CD14-positive monocyte (primary cell): ENCODE data around the gene FXR1. TPM values are rescaled to one million over a fixed set of nuclear protein-coding genes. Genes with fewer than 3 reads are reported as not detected.

Source experiments
- DNase-seq, 3 donors: peaks; one replicate each; pipeline ENCODE4 v3.0.0-alpha.2; 2011 to 2022
- H2AFZ ChIP-seq: 2 replicates; pipeline ENCODE4 v1.6.0; 2012; ENCODE audit warnings: mild to moderate bottlenecking, low read depth, low read length, inconsistent platforms; ENCODE audit not compliant: insufficient read depth, poor library complexity, severe bottlenecking
- H3K27ac ChIP-seq, 2 donors: 1 replicate in 1 of 2; 2 replicates in 1 of 2; pipeline ENCODE4 v1.5.1; 2012 to 2013; ENCODE audit warnings: low read length in 2 of 2, control low read depth in 1 of 2, inconsistent platforms in 1 of 2, low read depth in 1 of 2, mild to moderate bottlenecking in 1 of 2
- H3K27me3 ChIP-seq, 2 donors: one replicate each; pipeline versions ENCODE4 v1.6.0 to v1.6.1; 2011 to 2013; ENCODE audit warnings: low read length in 2 of 2; ENCODE audit not compliant: control insufficient read depth in 2 of 2, insufficient read depth in 2 of 2
- H3K36me3 ChIP-seq, 2 donors: replicated peaks in 1 of 2; 1 replicate in 1 of 2; 2 replicates in 1 of 2; pipeline versions ENCODE4 v1.5.1 to v1.6.1; 2012 to 2013; ENCODE audit warnings: low read length in 2 of 2, control low read depth in 1 of 2, inconsistent platforms in 1 of 2, mild to moderate bottlenecking in 1 of 2; ENCODE audit not compliant: insufficient read depth in 2 of 2, control insufficient read depth in 1 of 2
- H3K4me1 ChIP-seq, 2 donors: 1 replicate in 1 of 2; 2 replicates in 1 of 2; pipeline versions ENCODE4 v1.5.1 to v1.6.1; 2012 to 2013; ENCODE audit warnings: low read length in 2 of 2, control low read depth in 1 of 2, inconsistent platforms in 1 of 2, mild to moderate bottlenecking in 1 of 2, moderate library complexity in 1 of 2; ENCODE audit not compliant: insufficient read depth in 2 of 2, control insufficient read depth in 1 of 2
- H3K4me2 ChIP-seq: replicated peaks from 2 replicates; pipeline ENCODE3; 2012; ENCODE audit warnings: low read length, moderate library complexity, mild to moderate bottlenecking; ENCODE audit not compliant: poor library complexity, severe bottlenecking; ENCODE audit errors: extremely low read depth
- H3K4me3 ChIP-seq, 3 experiments: fragments of 200-600 bp in 1 of 3; sonication (generic) in 1 of 3; replicated peaks in 1 of 3; 1 replicate in 2 of 3; 2 replicates in 1 of 3; pipeline ENCODE4 v1.5.1; 2011 to 2013; ENCODE audit warnings: low read length in 3 of 3, mild to moderate bottlenecking in 3 of 3, control low read depth in 2 of 3, low read depth in 2 of 3, inconsistent platforms in 1 of 3, moderate library complexity in 1 of 3
- H3K79me2 ChIP-seq: 2 replicates; pipeline ENCODE4 v1.6.0; 2012; ENCODE audit warnings: mild to moderate bottlenecking, control low read depth, inconsistent platforms, low read length, moderate library complexity; ENCODE audit not compliant: insufficient read depth
- H3K9ac ChIP-seq: 2 replicates; pipeline ENCODE4 v1.6.0; 2017; ENCODE audit warnings: low read length, mild to moderate bottlenecking; ENCODE audit not compliant: insufficient read depth, poor library complexity, severe bottlenecking
- H3K9me3 ChIP-seq, 2 donors: replicated peaks in 1 of 2; 1 replicate in 1 of 2; 2 replicates in 1 of 2; pipeline versions ENCODE4 v1.5.1 to v1.6.1; 2012 to 2013; ENCODE audit warnings: low read length in 2 of 2, control low read depth in 1 of 2; ENCODE audit not compliant: control insufficient read depth in 1 of 2, insufficient read depth in 1 of 2
- H4K20me1 ChIP-seq: 2 replicates; pipeline ENCODE4 v1.6.0; 2012; ENCODE audit warnings: mild to moderate bottlenecking, low read length, control low read depth, moderate library complexity; ENCODE audit not compliant: insufficient read depth
- H3K27ac Mint-ChIP-seq, 7 donors: one replicate each; pipeline ENCODE4 v1.8.0; 2020; ENCODE audit warnings: mild to moderate bottlenecking in 7 of 7, mixed read lengths in 7 of 7, moderate library complexity in 6 of 7, inconsistent platforms in 2 of 7
- H3K27me3 Mint-ChIP-seq, 3 donors: one replicate each; pipeline ENCODE4 v1.8.0; 2021 to 2022; ENCODE audit warnings: low read depth in 3 of 3, mild to moderate bottlenecking in 3 of 3, mixed read lengths in 3 of 3, moderate library complexity in 3 of 3, inconsistent platforms in 1 of 3
- H3K36me3 Mint-ChIP-seq, 2 donors: one replicate each; pipeline ENCODE4 v1.8.0; 2020; ENCODE audit warnings: mixed read lengths in 2 of 2, inconsistent platforms in 1 of 2, mild to moderate bottlenecking in 1 of 2
- H3K4me1 Mint-ChIP-seq: one replicate; pipeline ENCODE4 v1.8.0; 2020; ENCODE audit warnings: mild to moderate bottlenecking, mixed read lengths
- H3K4me3 Mint-ChIP-seq, 2 donors: one replicate each; pipeline ENCODE4 v1.8.0; 2020; ENCODE audit warnings: mild to moderate bottlenecking in 2 of 2, mixed read lengths in 2 of 2, moderate library complexity in 1 of 2
- H3K9me3 Mint-ChIP-seq, 7 donors: one replicate each; pipeline ENCODE4 v1.8.0; 2020 to 2022; ENCODE audit warnings: mixed read lengths in 7 of 7, mild to moderate bottlenecking in 6 of 7, moderate library complexity in 6 of 7, inconsistent platforms in 2 of 7
- WGBS: methylation state at CpG from one replicate; pipeline ENCODE4 v1.1.5; 2013; ENCODE audit warnings: missing lambda C conversion rate; ENCODE audit not compliant: insufficient coverage; 5-methylcytosine and 5-hydroxymethylcytosine counted together
- intact Hi-C, 2 donors: fragments of 100-400 bp; cut with micrococcal nuclease; formaldehyde crosslinking; loops; one replicate each; pipeline versions ENCODE4 v1.15.0 to v1.15.1; 2023
- polyA plus RNA-seq, 3 donors: library from polyadenylated mRNA; depleted of rRNA in 1 of 3; unstranded in 2 of 3; stranded (reverse) in 1 of 3; fragments of 300-500 nt in 2 of 3; fragments of >200 nt in 1 of 3; fragmentation: Illumina TruSeq in 2 of 3; gene quantifications; 1 replicate in 2 of 3; 2 replicates in 1 of 3; pipeline ENCODE4 v1.2.3, GENCODE V29; 2012 to 2021
- TF ChIP-seq, protein P1 (sequence below): fragments of 200-600 bp; IDR thresholded peaks from one replicate; pipeline ENCODE4 v1.8.0; 2022; ENCODE audit warnings: antibody characterized with exemption, mild to moderate bottlenecking

Gene FXR1
- polyA plus RNA-seq, 3 donors = 22.4 to 58.6 (median 32.3) TPM

DNA sequence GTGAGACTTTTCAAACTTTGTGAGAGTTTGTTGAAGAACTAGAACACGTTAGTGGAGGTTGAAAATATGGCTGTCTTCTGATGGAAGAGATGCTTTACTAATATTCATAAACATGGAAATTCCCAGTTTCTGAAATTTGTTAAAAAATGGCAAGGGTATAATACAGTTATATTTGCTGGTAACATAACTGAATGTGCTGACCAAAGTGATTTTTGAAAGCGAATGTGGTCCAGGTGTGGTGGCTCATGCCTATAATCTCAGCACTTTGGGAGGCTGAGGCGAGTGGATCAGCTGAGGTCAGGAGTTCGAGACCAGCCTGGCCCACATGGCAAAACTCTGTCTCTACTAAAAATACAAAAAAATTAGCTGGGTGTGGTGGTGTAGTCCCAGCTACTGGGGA lies 18.1 kb downstream of the FXR1 start:
- Histone ChIP-seq H3K9ac (no peak overlapping the region), H3K36me3 (peaks cover 4 to 27% of the 10 kb centered on the region in 2 donors), H3K4me3 (no peak overlapping the region), H3K27ac (no peak overlapping the region), H3K9me3 (no peaks in the 10 kb centered on the region), H4K20me1 (peaks cover 98% of the 10 kb centered on the region), H3K4me1 (no peaks in the 10 kb centered on the region), H3K27me3 (no peaks in the 10 kb centered on the region), H3K4me2 (no peak overlapping the region), H3K79me2 (peaks cover 99% of the 10 kb centered on the region), H2AFZ (no peak overlapping the region)
- Mint-ChIP-seq H3K36me3 (peaks cover 16 to 22% of the 10 kb centered on the region in 2 donors), H3K9me3 (peaks cover 0 to 3% (median 0%) of the 10 kb centered on the region in 7 donors), H3K4me1 (peaks cover 7% of the 10 kb centered on the region), H3K4me3 (no peak overlapping the region), H3K27me3 (no peaks in the 10 kb centered on the region), H3K27ac (peak overlapping the region in 2 of 7 donors; percentile 2 to 6)
- TF ChIP-seq, protein P1, sequence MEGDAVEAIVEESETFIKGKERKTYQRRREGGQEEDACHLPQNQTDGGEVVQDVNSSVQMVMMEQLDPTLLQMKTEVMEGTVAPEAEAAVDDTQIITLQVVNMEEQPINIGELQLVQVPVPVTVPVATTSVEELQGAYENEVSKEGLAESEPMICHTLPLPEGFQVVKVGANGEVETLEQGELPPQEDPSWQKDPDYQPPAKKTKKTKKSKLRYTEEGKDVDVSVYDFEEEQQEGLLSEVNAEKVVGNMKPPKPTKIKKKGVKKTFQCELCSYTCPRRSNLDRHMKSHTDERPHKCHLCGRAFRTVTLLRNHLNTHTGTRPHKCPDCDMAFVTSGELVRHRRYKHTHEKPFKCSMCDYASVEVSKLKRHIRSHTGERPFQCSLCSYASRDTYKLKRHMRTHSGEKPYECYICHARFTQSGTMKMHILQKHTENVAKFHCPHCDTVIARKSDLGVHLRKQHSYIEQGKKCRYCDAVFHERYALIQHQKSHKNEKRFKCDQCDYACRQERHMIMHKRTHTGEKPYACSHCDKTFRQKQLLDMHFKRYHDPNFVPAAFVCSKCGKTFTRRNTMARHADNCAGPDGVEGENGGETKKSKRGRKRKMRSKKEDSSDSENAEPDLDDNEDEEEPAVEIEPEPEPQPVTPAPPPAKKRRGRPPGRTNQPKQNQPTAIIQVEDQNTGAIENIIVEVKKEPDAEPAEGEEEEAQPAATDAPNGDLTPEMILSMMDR = no peak
- no peak for DNase-seq
- 100% methylated on average over 1 of the region's 4 CpGs for WGBS
- intact Hi-C loops = no loop called here

DNA sequence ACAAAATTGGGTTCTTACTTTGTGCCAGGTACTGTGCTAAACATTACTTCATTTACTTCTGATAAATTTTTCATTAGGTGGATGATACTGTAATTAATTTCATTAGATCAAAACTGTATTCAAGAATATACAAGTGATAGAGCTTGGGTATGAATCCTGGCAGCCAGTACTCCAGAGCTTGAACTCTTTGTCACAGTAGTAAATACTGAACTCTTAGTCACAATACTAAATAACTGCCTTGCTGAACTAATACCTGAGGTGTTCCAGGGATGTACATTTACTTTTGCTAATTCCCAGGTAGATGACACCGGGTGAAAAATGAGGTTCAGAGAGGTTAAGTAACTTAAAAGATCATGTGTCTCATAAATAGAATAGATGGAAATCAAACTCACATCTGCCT lies 20.3 kb downstream of the FXR1 start:
- TF ChIP-seq, protein P1 = no peak
- no peak overlapping the region for H3K27ac ChIP-seq
- no peaks in the 10 kb centered on the region for H3K9me3 ChIP-seq
- no peak for DNase-seq
- peaks cover 90% of the 10 kb centered on the region for H4K20me1 ChIP-seq
- H3K9me3 Mint-ChIP-seq = peaks cover 0 to 3% (median 0%) of the 10 kb centered on the region in 7 donors
- no peak overlapping the region for H3K4me2 ChIP-seq
- H3K27me3 Mint-ChIP-seq = no peaks in the 10 kb centered on the region
- H3K36me3 ChIP-seq = peaks cover 17 to 47% of the 10 kb centered on the region in 2 donors
- no peak overlapping the region for H3K27ac Mint-ChIP-seq
- H3K4me3 ChIP-seq = no peak overlapping the region
- H3K27me3 ChIP-seq = no peaks in the 10 kb centered on the region
- H3K4me3 Mint-ChIP-seq = no peak overlapping the region
- H2AFZ ChIP-seq = no peak overlapping the region
- H3K79me2 ChIP-seq = peaks cover 97% of the 10 kb centered on the region
- H3K9ac ChIP-seq = no peak overlapping the region
- intact Hi-C loops = no loop called here
- no CpG with 5 or more reads among the region's 1 CpG for WGBS
- H3K4me1 ChIP-seq = no peaks in the 10 kb centered on the region
- peaks cover 31 to 43% of the 10 kb centered on the region in 2 donors for H3K36me3 Mint-ChIP-seq
- H3K4me1 Mint-ChIP-seq = peaks cover 2% of the 10 kb centered on the region
